Measurements from ENCODE around the gene HGFAC. TPM values are rescaled to one million over a fixed set of nuclear protein-coding genes. Genes with fewer than 3 reads are reported as not detected.

Gene HGFAC
- total and polyA plus RNA-seq, 9 donors: 0.15 to 2.1 (median 0.53) TPM; not detected in 2

GRCh38 chr4:3397128-3397527, 44.6 kb upstream of the HGFAC start:
- Histone ChIP-seq H3K4me3 (no peak overlapping the region), H3K36me3 (no peaks in the 10 kb centered on the region), H3K9me3 (no peaks in the 10 kb centered on the region), H3K27me3 (no peaks in the 10 kb centered on the region), H3K27ac (no peak overlapping the region), H3K4me1 (ENCODE audit: insufficient read depth) (no peaks in the 10 kb centered on the region)
- 97 to 98% (median 97%) methylated on average over 11 of the region's 11 CpGs for WGBS, 3 donors
- intact Hi-C loops (cut with DNase I): no loop called here
- TF ChIP-seq POLR2A (IDR thresholded peaks at IDR 0.05): no peak
- no peak for TF ChIP-seq CTCF (IDR thresholded peaks at IDR 0.05)
- TF ChIP-seq EP300 (IDR thresholded peaks at IDR 0.05): no peak
- peak in 1 of 5 donors; percentile 3 for DNase-seq

- H3K27ac ChIP-seq: no peak overlapping the region
- no peak for DNase-seq
Observed at GRCh38 chr4:3399277-3400194, 42.2 kb upstream of the HGFAC start.

GRCh38 chr4:3401436-3402171, 40.2 kb upstream of the HGFAC start:
- H3K27ac ChIP-seq: no peak overlapping the region
- no peaks in the 10 kb centered on the region for H3K4me1 ChIP-seq (ENCODE audit: insufficient read depth)
- peak in 1 of 5 donors; percentile 4 for DNase-seq
- WGBS, 3 donors: 93 to 96% (median 94%) methylated on average over 20 to 22 of the region's 22 CpGs
- no peaks in the 10 kb centered on the region for H3K9me3 ChIP-seq
- TF ChIP-seq CTCF (IDR thresholded peaks at IDR 0.05) (no peak), EP300 (IDR thresholded peaks at IDR 0.05) (no peak), POLR2A (IDR thresholded peaks at IDR 0.05) (no peak)
- no peaks in the 10 kb centered on the region for H3K36me3 ChIP-seq
- H3K27me3 ChIP-seq: no peaks in the 10 kb centered on the region
- intact Hi-C loops (cut with DNase I): no loop called here
- H3K4me3 ChIP-seq: no peak overlapping the region

More at GRCh38 chr4:3399277-3400194, 42.2 kb upstream of the HGFAC start:
- Histone ChIP-seq H3K4me1 (ENCODE audit: insufficient read depth) (no peaks in the 10 kb centered on the region), H3K36me3 (no peaks in the 10 kb centered on the region), H3K27me3 (no peaks in the 10 kb centered on the region), H3K4me3 (no peak overlapping the region), H3K9me3 (no peaks in the 10 kb centered on the region)
- intact Hi-C loops (cut with DNase I): no loop called here
- TF ChIP-seq POLR2A (IDR thresholded peaks at IDR 0.05): no peak
- no peak for TF ChIP-seq EP300 (IDR thresholded peaks at IDR 0.05)
- TF ChIP-seq CTCF (IDR thresholded peaks at IDR 0.05): no peak
- 77 to 84% (median 80%) methylated on average over 5 of the region's 5 CpGs for whole genome bisulfite sequencing, 3 donors

GRCh38 chr4:3402491-3403347, 39.0 kb upstream of the HGFAC start:
- Histone ChIP-seq H3K9me3 (no peaks in the 10 kb centered on the region), H3K27me3 (no peaks in the 10 kb centered on the region), H3K4me3 (no peak overlapping the region), H3K4me1 (ENCODE audit: insufficient read depth) (peaks cover 5% of the 10 kb centered on the region), H3K27ac (no peak overlapping the region), H3K36me3 (no peaks in the 10 kb centered on the region)
- WGBS, 3 donors: 86 to 94% (median 93%) methylated on average over 15 of the region's 15 CpGs
- DNase-seq: peak in 2 of 5 donors; percentile 6 to 24
- intact Hi-C loops (cut with DNase I): no loop called here
- TF ChIP-seq POLR2A (IDR thresholded peaks at IDR 0.05): no peak
- TF ChIP-seq CTCF (IDR thresholded peaks at IDR 0.05): no peak
- TF ChIP-seq EP300 (IDR thresholded peaks at IDR 0.05): no peak

Data from ovary (tissue), 9 donors.